ENCODE data around the gene LRRC10B.
"Not testable (repeated sequence)": the region's sequence is repeated elsewhere in the genome, so short reads cannot be mapped to it uniquely, and the experiment has no call there.

Gene LRRC10B

DNA sequence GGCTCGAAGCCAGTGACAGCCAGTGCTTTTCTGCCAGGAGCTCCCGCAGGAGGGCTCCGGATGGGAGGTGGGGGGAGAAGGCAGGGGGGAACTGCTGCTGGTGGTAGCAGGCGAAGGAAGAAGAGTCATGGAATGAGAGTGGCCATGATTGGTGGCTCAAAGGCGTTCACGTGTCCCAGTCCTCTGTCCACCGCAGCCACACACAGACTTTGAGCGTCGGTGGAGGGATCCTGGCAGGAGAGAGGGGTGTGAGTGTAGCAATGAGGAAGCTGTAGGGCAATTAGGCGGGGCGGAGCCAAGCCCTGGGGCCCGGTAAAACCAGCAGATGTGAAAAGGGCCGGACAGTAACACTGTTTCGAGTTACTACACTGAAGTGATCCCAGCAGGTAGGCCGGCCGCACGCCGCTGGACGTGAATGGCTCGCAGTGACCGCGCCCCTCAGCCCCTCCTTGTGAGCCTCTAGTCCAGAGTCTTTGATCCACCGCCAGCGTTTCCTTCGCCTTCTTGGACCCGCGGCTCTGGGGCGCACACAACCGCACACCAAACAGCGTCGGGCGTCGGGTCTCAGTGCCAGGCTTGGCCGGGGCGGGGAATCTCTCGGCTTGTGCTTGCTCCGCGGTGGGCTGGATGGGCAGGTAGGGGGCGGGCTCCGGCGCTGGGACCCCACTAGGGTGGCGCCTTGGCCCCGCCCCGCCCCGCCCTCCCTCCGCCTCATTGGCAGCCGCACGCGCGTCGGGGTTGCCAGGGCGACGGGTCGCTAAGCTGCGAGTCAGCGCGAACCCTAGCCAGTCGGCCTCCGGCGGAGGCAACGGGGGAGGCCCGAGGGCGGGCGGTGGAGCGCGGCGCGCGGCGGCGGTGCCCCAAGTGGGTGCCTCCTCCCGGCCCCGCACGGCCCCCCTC lies at the start of gene LRRC10B:
Gene LRRC10B, plus strand, starts transcription at position 788 of the 900 bp plus-strand sequence. CDS start 250 bp downstream, outside the sequence.
- DNase-seq (ENCODE audit: low spot score) = no peak

DNA sequence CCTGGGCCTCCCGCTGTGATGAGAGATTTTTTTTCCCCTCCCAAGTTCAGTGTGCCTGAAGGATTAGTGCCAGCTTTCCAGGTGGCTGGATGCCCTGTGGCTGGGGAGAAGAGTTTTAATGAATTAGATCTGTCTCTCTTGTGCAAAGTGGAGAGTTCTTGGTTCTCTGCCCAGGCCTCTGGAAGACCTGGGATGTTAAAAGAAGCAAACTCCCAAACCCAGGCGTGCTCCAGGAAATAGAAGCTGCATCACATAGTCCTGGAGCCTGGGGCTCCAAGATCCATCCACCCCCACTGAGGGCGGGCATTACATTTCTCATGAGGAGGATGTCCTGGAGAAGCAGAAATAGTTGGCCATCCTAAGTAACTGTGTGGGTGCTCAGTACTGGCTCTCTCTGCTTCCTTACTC lies 48.1 kb upstream of the LRRC10B start:
- DNase-seq (ENCODE audit: low spot score) = no peak

DNA sequence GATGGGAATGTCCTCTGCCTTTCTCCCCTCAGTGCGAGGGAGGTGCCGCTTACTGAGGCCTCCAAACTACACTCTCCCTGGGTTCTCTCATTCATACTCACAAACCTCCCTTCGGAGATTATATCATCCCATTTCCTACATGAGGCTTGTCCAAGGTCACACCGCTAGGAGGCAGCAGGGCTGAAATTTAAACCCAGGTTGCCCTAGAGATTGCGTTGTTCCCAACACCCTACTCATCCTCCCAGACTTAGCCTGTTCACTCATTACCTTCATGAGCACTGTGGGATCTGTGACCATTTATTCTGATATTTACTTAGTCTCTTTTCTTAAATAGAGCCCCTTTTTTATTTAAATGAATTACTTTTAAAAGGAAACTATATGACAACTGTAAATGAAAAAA lies 47.6 kb upstream of the LRRC10B start:
- no peak for DNase-seq (ENCODE audit: low spot score)

GRCh38 chr11:61467602-61468001 lies 40.9 kb upstream of the LRRC10B start:
- not testable (repeated sequence) for DNase-seq (ENCODE audit: low spot score)

DNA sequence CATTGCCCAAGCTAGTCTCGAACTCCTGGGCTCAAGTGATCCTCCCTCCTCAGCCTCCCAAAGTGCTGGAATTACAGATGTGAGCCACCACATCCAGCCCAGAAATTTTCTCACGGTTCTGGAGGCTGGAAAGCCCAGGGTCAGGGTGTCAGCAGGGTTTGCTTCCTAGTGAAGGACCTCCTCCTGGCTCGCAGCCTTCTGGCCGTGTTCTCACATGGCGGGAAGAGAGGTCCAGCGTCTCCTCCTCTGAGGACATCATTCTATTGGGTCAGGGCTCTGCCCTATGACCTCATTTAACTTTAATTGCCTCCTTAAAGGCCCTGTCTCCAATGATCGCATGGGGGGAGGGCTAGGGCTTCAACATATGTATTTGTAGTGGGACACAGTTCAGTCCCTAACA lies 40.5 kb upstream of the LRRC10B start:
- DNase-seq (ENCODE audit: low spot score) = no peak

DNA sequence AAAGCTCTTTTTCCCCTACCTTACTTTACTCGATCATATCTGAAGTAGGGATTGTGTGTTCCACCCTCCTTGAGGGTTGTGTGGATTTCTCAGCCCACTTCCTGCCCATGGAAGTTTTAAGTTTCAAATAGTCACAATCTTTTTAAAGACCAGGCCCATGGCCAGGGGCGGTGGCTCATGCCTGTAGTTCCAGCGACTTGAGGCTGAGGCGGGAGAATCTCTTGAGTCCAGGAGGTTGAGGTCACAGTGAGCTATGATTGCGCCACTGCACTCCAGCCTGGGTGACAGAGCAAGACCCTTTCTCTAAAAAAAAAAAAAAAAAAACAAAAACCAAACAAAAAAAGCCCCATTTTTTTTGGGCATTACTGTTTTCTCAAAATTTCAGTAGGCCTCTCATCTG lies 36.3 kb upstream of the LRRC10B start:
- no peak for DNase-seq (ENCODE audit: low spot score)

GRCh38 chr11:61472868-61473267 lies 35.7 kb upstream of the LRRC10B start:
- no peak for DNase-seq (ENCODE audit: low spot score)

GRCh38 chr11:61473370-61474012 lies 35.1 kb upstream of the LRRC10B start:
- no peak for DNase-seq (ENCODE audit: low spot score)

- no peak for DNase-seq (ENCODE audit: low spot score)
These were observed 34.4 kb upstream of the LRRC10B start for GRCh38 chr11:61474013-61474643.

DNA sequence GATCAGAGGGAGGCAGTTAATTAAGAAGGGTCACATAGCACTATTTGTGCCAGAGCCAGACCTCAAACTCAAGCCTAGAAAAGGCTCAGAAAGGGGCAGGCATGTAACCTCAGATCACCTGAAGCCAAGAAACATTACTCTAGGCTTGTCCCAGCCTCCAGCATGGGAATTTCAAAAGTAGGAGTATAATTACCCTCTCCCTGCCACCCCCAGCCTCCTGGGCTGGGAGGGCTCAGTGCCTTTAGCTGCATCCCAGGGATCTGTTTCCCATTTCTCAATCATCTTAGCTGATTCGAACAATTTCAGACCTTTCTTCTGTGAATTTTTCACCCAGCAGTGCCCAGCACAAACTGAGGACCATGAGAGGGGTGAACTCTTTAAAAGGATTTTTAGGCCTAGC lies 33.1 kb upstream of the LRRC10B start:
- DNase-seq (ENCODE audit: low spot score) = no peak

DNA sequence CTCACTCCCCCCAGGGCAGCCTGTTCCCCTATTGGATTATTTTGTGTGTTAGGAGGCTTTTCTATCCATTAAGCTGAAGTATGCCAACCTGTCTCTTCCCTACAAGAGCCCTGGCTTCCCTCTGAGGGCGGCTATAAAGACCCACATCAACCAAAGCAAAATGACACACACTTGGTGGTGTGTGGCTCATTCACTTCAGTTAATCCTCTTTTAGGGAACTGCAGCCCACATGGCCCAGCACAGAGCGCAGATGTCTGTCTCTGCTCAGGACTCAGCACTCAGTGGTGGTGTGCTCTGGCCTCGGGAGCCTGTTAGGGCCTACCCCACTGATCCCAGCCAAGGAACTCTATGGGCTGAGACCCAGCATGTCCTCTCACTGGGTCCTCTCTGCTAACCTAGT lies 32.2 kb upstream of the LRRC10B start:
- DNase-seq (ENCODE audit: low spot score) = no peak

GRCh38 chr11:61477126-61477525 lies 31.4 kb upstream of the LRRC10B start:
- DNase-seq (ENCODE audit: low spot score) = no peak

GRCh38 chr11:61477727-61478148 lies 30.8 kb upstream of the LRRC10B start:
- no peak for DNase-seq (ENCODE audit: low spot score)

DNA sequence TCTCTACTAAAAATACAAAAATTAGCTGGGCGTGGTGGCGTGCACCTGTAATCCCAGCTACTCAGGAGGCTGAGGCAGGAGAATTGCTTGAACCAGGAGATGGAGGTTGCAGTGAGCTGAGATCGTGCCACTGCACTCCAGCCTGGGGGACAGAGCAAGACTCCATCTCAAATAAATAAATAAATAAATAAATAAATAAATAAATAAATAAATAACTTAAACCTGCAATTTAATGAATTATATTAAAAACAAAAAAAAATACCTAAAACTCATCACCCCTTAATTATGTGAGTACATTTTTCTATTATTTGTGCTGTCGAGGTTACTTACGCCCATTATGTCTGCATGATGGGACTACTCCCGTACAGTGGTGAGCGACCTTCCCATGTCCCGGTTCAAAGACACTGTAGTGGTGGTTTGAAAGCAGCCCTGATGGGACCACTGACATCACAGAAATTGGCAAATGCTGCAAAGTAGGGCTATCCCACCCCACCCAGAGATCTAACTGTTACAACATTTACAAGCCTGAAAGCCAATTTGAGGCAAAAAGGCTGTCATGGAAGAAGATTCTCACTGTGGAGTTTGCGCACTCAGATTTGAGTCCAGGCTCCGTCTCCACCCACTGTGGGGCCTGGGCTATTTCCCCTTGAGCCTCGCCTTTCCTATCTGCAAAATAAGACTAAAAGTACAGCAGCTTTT lies 29.0 kb upstream of the LRRC10B start:
- DNase-seq (ENCODE audit: low spot score) = not testable (repeated sequence)

GRCh38 chr11:61480261-61480993 lies 28.1 kb upstream of the LRRC10B start:
- DNase-seq (ENCODE audit: low spot score) = no peak

DNA sequence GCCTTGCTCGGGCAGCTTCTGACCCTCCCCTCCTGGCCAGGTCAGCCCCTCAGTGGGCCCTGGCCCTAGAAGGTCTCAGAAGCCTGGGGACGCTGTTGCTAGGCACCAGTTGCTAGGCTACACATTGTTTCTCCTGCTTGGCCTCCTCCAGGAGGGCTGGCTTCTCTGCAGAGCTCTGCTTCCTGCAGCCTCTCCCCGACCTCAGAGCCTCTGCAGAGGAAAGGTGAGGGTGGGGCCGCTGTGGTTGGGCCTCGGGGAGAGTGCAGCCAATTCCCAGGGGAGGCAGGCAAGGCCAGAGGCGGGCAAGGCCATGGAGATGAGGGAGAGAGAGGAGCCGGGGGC lies 27.6 kb upstream of the LRRC10B start:
- peak; percentile 23 for DNase-seq (ENCODE audit: low spot score)

- DNase-seq (ENCODE audit: low spot score) = no peak
These were observed 26.7 kb upstream of the LRRC10B start for GRCh38 chr11:61481806-61482205.

GRCh38 chr11:61482513-61482912 lies 26.0 kb upstream of the LRRC10B start:
- peak; percentile 24 for DNase-seq (ENCODE audit: low spot score)

- no peak for DNase-seq (ENCODE audit: low spot score)
These were observed 24.0 kb upstream of the LRRC10B start for GRCh38 chr11:61484541-61484940.

DNA sequence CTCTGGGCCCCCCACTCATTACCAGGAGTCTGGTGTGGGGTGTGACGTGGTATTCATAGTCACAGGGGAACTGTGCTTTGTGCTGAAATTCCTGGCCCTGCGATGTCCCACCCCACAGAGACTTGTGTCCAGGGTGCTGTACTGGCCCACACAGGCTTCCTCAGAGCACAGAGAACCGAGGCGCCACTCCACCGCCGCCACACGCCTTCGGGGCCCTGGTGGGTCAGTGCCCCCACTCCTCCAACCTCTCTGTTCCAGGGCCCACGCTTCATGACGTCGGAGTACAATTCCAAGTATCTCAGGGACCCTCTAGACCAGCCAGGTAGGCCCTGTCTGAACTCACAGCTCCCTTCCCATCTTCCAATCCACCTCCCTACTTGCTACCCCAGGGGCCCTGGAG lies 23.5 kb upstream of the LRRC10B start:
- no peak for DNase-seq (ENCODE audit: low spot score)

- DNase-seq (ENCODE audit: low spot score) = no peak
These were observed 22.4 kb upstream of the LRRC10B start for GRCh38 chr11:61486011-61486620.
